H1 (cell line): Measurements from ENCODE around the gene ANP32A. TPM values are rescaled to one million over a fixed set of nuclear protein-coding genes. Genes with fewer than 3 reads are reported as not detected.

Experiments used
- ATF2 ChIP-seq: IDR thresholded peaks from 2 replicates; pipeline ENCODE4 v1.6.1; 2012; ENCODE audit warnings: low read length, inconsistent platforms
- JUN ChIP-seq: IDR thresholded peaks from 2 replicates; pipeline ENCODE4 v1.6.1; 2011; ENCODE audit warnings: low read depth, mild to moderate bottlenecking, improper control_type of control experiment, low read length
- TAF1 ChIP-seq: IDR thresholded peaks from 2 replicates; pipeline ENCODE4 v1.6.1; 2011; ENCODE audit warnings: mild to moderate bottlenecking, low read depth, low read length
- polyA plus RNA-seq, 7 experiments: library from polyadenylated mRNA; depleted of rRNA in 3 of 7; stranded (reverse) in 5 of 7; unstranded in 2 of 7; fragments of >200 nt in 5 of 7; fragments of 200-250 nt in 2 of 7; gene quantifications; 1 replicate in 5 of 7; 2 replicates in 1 of 7; 4 replicates in 1 of 7; pipeline versions ENCODE4 v1.2.1 to v1.2.3, GENCODE V29; 2011 to 2013; ENCODE audit warnings: missing spikeins in 2 of 7, mixed read lengths in 2 of 7
- total RNA-seq: library from RNA; stranded (reverse); fragmentation: NEBNext Ultra II Directional; extraction: Animal tissue kit (Norgen Biotek cat#: 25700); gene quantifications from 2 replicates; pipeline ENCODE4 v1.2.1, GENCODE V29; 2021

The ANP32A gene
- total and polyA plus RNA-seq, 2 of the 8 experiments (the other 6 are each of a cell fraction or from before 2014, with no cell fraction given) = 70.8 to 295 TPM

GRCh38 chr15:68809517-68809916 is 11.2 kb downstream of the ANP32A start (continued):
- TF ChIP-seq JUN = no peak
- TF ChIP-seq ATF2 = no peak
- no peak for TF ChIP-seq TAF1
